Cardiac fibroblast (primary cell): ENCODE results near the gene B3GNT7.

Experiments used
- DNase-seq, 2 donors: peaks; one replicate each; pipeline versions ENCODE4 v3.0.0 to v3.0.0-alpha.2; 2010; ENCODE audit warnings: low read depth in 2 of 2
- H3K4me3 ChIP-seq, 2 donors: replicated peaks in 1 of 2; 1 replicate in 1 of 2; 2 replicates in 1 of 2; pipeline ENCODE4 v1.5.1; 2011; ENCODE audit warnings: low read depth in 2 of 2, low read length in 2 of 2, mild to moderate bottlenecking in 2 of 2, moderate library complexity in 1 of 2
- CTCF ChIP-seq: IDR thresholded peaks from one replicate; pipeline ENCODE4 v1.5.1; 2011; ENCODE audit warnings: low read depth, mild to moderate bottlenecking, low read length, inconsistent platforms

Gene B3GNT7

GRCh38 chr2:231364961-231365810, 30.3 kb upstream of the B3GNT7 start:
- TF ChIP-seq CTCF, result no peak
- H3K4me3 ChIP-seq, result no peak overlapping the region
- DNase-seq, result peak; percentile 76

GRCh38 chr2:231367178-231367577, 28.3 kb upstream of the B3GNT7 start:
- DNase-seq, result no peak
- no peak for TF ChIP-seq CTCF
- H3K4me3 ChIP-seq, result no peak overlapping the region

- DNase-seq, result no peak
- TF ChIP-seq CTCF, result no peak
- no peak overlapping the region for H3K4me3 ChIP-seq
Measured at GRCh38 chr2:231369580-231370428, 25.7 kb upstream of the B3GNT7 start.

- DNase-seq, result no peak
- TF ChIP-seq CTCF, result no peak
- no peak overlapping the region for H3K4me3 ChIP-seq
Measured at GRCh38 chr2:231370429-231370748, 25.1 kb upstream of the B3GNT7 start.

GRCh38 chr2:231370749-231371429, 24.6 kb upstream of the B3GNT7 start:
- no peak for TF ChIP-seq CTCF
- DNase-seq, result no peak
- no peak overlapping the region for H3K4me3 ChIP-seq

- TF ChIP-seq CTCF, result no peak
- no peak for DNase-seq
- no peak overlapping the region for H3K4me3 ChIP-seq
Measured at GRCh38 chr2:231371430-231372054, 24.0 kb upstream of the B3GNT7 start.
